SK-N-SH treated with all-trans-retinoic acid at 6 μM for 48 hours (cell line): ENCODE measurements around the gene ZNF101.

Source experiments
- ATAC-seq: fragments of 200-7000 bp; cut with Tn5 transposase; 3 replicates; pipeline ENCODE4 v1.9.1; 2020; ENCODE audit warnings: mild to moderate bottlenecking, moderate library complexity
- ARNTL ChIP-seq: fragments of 450-650 bp; formaldehyde crosslinking; IDR thresholded peaks from 2 replicates; pipeline ENCODE4 v1.5.0; 2020; ENCODE audit warnings: low read depth, mild to moderate bottlenecking, moderate library complexity, borderline replicate concordance
- BACH2 ChIP-seq: fragments of 250-450 bp; sonication (Bioruptor Pico); IDR thresholded peaks from 2 replicates; pipeline ENCODE4 v1.9.0; 2021; ENCODE audit warnings: mild to moderate bottlenecking, borderline replicate concordance
- CSDC2 ChIP-seq: fragments of 250-450 bp; sonication (Bioruptor Pico); IDR thresholded peaks from 2 replicates; pipeline ENCODE4 v1.5.0; 2020; ENCODE audit warnings: mild to moderate bottlenecking, moderate library complexity
- CSRNP3 ChIP-seq: fragments of 250-450 bp; sonication (Bioruptor Pico); IDR thresholded peaks from 2 replicates; pipeline ENCODE4 v1.5.1; 2021; ENCODE audit warnings: mild to moderate bottlenecking, moderate library complexity
- ESRRG ChIP-seq: fragments of 250-450 bp; sonication (Bioruptor Pico); IDR thresholded peaks from 2 replicates; pipeline ENCODE4 v1.6.1; 2021; ENCODE audit warnings: mild to moderate bottlenecking
- GLIS3 ChIP-seq: fragments of 250-450 bp; sonication (Bioruptor Pico); IDR thresholded peaks from 2 replicates; pipeline ENCODE4 v1.5.0; 2020; ENCODE audit warnings: mild to moderate bottlenecking, moderate library complexity
- ISL1 ChIP-seq: fragments of 250-450 bp; sonication (Bioruptor Pico); IDR thresholded peaks from 2 replicates; pipeline ENCODE4 v2.1.2; 2022; ENCODE audit warnings: mild to moderate bottlenecking, moderate library complexity
- OSR1 ChIP-seq: fragments of 250-450 bp; sonication (Bioruptor Pico); IDR thresholded peaks from 2 replicates; pipeline ENCODE4 v1.8.0; 2022; ENCODE audit warnings: moderate library complexity, mild to moderate bottlenecking, inconsistent platforms
- POU6F1 ChIP-seq: fragments of 250-450 bp; sonication (Bioruptor Pico); IDR thresholded peaks from 2 replicates; pipeline ENCODE4 v1.8.0; 2021; ENCODE audit warnings: low read depth, mild to moderate bottlenecking, moderate library complexity, borderline replicate concordance
- PPARA ChIP-seq: fragments of 250-450 bp; sonication (Bioruptor Pico); IDR thresholded peaks from 2 replicates; pipeline ENCODE4 v1.5.0; 2020; ENCODE audit warnings: mild to moderate bottlenecking, borderline replicate concordance
- RARB ChIP-seq: fragments of 250-450 bp; sonication (Bioruptor Pico); IDR thresholded peaks from 2 replicates; pipeline ENCODE4 v1.8.0; 2021; ENCODE audit warnings: mild to moderate bottlenecking, moderate library complexity
- TCF4 ChIP-seq: fragments of 250-450 bp; sonication (Bioruptor Pico); IDR thresholded peaks from 2 replicates; pipeline ENCODE4 v1.8.0; 2021; ENCODE audit warnings: mild to moderate bottlenecking, moderate library complexity, borderline replicate concordance
- TOX ChIP-seq: fragments of 250-450 bp; sonication (Bioruptor Pico); IDR thresholded peaks from 2 replicates; pipeline ENCODE4 v1.8.0; 2021; ENCODE audit warnings: mild to moderate bottlenecking, moderate library complexity, borderline replicate concordance
- TSHZ2 ChIP-seq: fragments of 250-450 bp; sonication (Bioruptor Pico); IDR thresholded peaks from 2 replicates; pipeline ENCODE4 v1.5.0; 2020; ENCODE audit warnings: mild to moderate bottlenecking, moderate library complexity
- ZFP3 ChIP-seq: fragments of 250-450 bp; sonication (Bioruptor Pico); IDR thresholded peaks from 2 replicates; pipeline ENCODE4 v1.5.0; 2020; ENCODE audit warnings: mild to moderate bottlenecking, moderate library complexity
- ZNF565 ChIP-seq: fragments of 450-650 bp; formaldehyde crosslinking; conservative IDR thresholded peaks from 2 replicates; pipeline ENCODE4 v1.5.0; 2020; ENCODE audit warnings: low read depth, mild to moderate bottlenecking, moderate library complexity
- ZNF70 ChIP-seq: fragments of 450-650 bp; formaldehyde crosslinking; IDR thresholded peaks from 2 replicates; pipeline ENCODE4 v1.5.0; 2020; ENCODE audit warnings: mild to moderate bottlenecking, moderate library complexity
- ZNF8 ChIP-seq: fragments of 450-650 bp; formaldehyde crosslinking; IDR thresholded peaks from 2 replicates; pipeline ENCODE4 v1.5.0; 2020; ENCODE audit warnings: mild to moderate bottlenecking, moderate library complexity
- TF ChIP-seq, protein P1 (sequence below): fragments of 250-450 bp; sonication (Bioruptor Pico); IDR thresholded peaks from 2 replicates; pipeline ENCODE4 v1.8.0; 2020; ENCODE audit warnings: mild to moderate bottlenecking, moderate library complexity, borderline replicate concordance
- TF ChIP-seq, protein P2 (sequence below): fragments of 250-450 bp; sonication (Bioruptor Pico); IDR thresholded peaks from 2 replicates; pipeline ENCODE4 v1.5.1; 2020; ENCODE audit warnings: low read depth, mild to moderate bottlenecking, moderate library complexity

Gene ZNF101

GRCh38 chr19:19644054-19644388 lies 24.6 kb upstream of the ZNF101 start:
- ATAC-seq, result no peak
- TF ChIP-seq OSR1 (CRISPR knock-in tag) (no peak), CSDC2 (CRISPR knock-in tag) (no peak), TCF4 (no peak), POU6F1 (CRISPR knock-in tag) (no peak), CSRNP3 (no peak), ZNF8 (no peak), ZNF70 (CRISPR knock-in tag) (no peak), ISL1 (no peak), TSHZ2 (CRISPR knock-in tag) (no peak), TOX (CRISPR knock-in tag) (no peak), ZNF565 (CRISPR knock-in tag) (no peak), GLIS3 (CRISPR knock-in tag) (no peak), BACH2 (CRISPR knock-in tag) (no peak), ARNTL (CRISPR knock-in tag) (no peak), PPARA (CRISPR knock-in tag) (no peak)
- TF ChIP-seq, protein P1, sequence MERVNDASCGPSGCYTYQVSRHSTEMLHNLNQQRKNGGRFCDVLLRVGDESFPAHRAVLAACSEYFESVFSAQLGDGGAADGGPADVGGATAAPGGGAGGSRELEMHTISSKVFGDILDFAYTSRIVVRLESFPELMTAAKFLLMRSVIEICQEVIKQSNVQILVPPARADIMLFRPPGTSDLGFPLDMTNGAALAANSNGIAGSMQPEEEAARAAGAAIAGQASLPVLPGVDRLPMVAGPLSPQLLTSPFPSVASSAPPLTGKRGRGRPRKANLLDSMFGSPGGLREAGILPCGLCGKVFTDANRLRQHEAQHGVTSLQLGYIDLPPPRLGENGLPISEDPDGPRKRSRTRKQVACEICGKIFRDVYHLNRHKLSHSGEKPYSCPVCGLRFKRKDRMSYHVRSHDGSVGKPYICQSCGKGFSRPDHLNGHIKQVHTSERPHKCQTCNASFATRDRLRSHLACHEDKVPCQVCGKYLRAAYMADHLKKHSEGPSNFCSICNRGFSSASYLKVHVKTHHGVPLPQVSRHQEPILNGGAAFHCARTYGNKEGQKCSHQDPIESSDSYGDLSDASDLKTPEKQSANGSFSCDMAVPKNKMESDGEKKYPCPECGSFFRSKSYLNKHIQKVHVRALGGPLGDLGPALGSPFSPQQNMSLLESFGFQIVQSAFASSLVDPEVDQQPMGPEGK, result no peak
- TF ChIP-seq, protein P2, sequence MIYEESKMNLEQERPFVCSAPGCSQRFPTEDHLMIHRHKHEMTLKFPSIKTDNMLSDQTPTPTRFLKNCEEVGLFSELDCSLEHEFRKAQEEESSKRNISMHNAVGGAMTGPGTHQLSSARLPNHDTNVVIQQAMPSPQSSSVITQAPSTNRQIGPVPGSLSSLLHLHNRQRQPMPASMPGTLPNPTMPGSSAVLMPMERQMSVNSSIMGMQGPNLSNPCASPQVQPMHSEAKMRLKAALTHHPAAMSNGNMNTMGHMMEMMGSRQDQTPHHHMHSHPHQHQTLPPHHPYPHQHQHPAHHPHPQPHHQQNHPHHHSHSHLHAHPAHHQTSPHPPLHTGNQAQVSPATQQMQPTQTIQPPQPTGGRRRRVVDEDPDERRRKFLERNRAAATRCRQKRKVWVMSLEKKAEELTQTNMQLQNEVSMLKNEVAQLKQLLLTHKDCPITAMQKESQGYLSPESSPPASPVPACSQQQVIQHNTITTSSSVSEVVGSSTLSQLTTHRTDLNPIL (CRISPR knock-in tag), result no peak

DNA sequence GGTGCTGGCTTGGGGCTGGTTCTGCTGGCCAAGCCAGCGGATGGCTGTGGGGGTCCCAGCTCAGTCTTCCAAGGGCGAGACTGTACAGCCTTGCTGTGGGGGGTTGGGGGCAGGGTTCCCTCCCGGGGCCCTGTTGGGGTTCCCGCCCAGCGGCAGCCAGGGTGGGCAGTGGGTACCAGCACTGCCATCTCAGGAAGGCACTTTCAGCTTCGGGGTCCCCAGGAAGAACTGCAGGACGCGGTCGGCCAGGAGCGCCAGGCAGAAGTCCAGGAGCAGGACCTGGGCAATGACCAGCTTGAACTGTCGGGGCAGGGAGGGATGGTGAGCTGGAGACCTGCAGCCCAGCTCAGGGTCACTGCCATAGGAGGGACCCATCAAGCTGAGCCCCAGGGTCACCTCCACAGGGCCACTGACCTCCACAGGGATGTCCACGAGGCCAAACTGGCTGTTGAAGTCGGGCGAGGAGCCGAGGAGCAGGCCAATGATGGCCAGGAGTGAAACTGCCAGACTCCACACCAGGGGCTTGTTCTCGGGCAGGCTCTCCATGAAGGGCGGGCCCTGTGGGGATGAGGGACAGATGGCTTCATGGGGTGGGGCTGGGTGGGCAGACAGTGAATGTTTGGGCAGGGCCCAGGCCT lies 23.3 kb upstream of the ZNF101 start:
- TF ChIP-seq ARNTL (CRISPR knock-in tag) (no peak), BACH2 (CRISPR knock-in tag) (no peak), CSDC2 (CRISPR knock-in tag) (no peak), ZNF70 (CRISPR knock-in tag) (no peak), CSRNP3 (no peak), GLIS3 (CRISPR knock-in tag) (no peak), ESRRG (CRISPR knock-in tag) (no peak), PPARA (CRISPR knock-in tag) (no peak), TCF4 (no peak), POU6F1 (CRISPR knock-in tag) (no peak), OSR1 (CRISPR knock-in tag) (no peak), ZNF8 (no peak), RARB (CRISPR knock-in tag) (no peak), ZFP3 (CRISPR knock-in tag) (no peak)
- TF ChIP-seq, protein P1, result no peak
- TF ChIP-seq, protein P2 (CRISPR knock-in tag), result no peak
- no peak for ATAC-seq
